IMR-90 (cell line): ENCODE results near the gene CDC20B. TPM values are rescaled to one million over a fixed set of nuclear protein-coding genes. Genes with fewer than 3 reads are reported as not detected.

Experiments
- ATAC-seq: fragments of 200-7000 bp; cut with Tn5 transposase; 2 replicates; pipeline ENCODE4 v1.9.1; 2020; ENCODE audit warnings: low read depth, mild to moderate bottlenecking, moderate library complexity
- BruUV-seq: library from RNA; stranded (reverse); fragments of 400-500 nt; replicated peaks from 2 replicates; lab custom pipeline; 2021; lab: Mats Ljungman, UMichigan
- CTCF ChIA-PET: fragments of 300-600 bp; formaldehyde crosslinking; extraction: SDS; loops from one replicate; lab custom pipeline; 2021; ENCODE audit warnings: antibody characterized with exemption; lab: Yijun Ruan, JAX
- POLR2A ChIA-PET: fragments of 300-600 bp; sonication (Branson Sonifier 250); formaldehyde crosslinking; loops from one replicate; lab custom pipeline; 2022; ENCODE audit warnings: antibody characterized with exemption; ENCODE audit not compliant: unreplicated experiment; lab: Charles Lee
- DNase-seq: peaks from one replicate; pipeline ENCODE4 v3.0.0; 2013
- H2AFZ ChIP-seq: replicated peaks from 2 replicates; pipeline ENCODE3; 2013; ENCODE audit warnings: low read length, mild to moderate bottlenecking; ENCODE audit not compliant: poor library complexity
- H2AK5ac ChIP-seq: 2 replicates; pipeline ENCODE4 v1.6.1; 2013; ENCODE audit warnings: low read depth, low read length, inconsistent platforms
- H2AK9ac ChIP-seq: replicated peaks from 2 replicates; pipeline ENCODE3; 2013; ENCODE audit warnings: mild to moderate bottlenecking, low read depth, low read length, moderate library complexity; ENCODE audit not compliant: poor library complexity
- H2BK120ac ChIP-seq: 2 replicates; pipeline ENCODE4 v1.6.1; 2013; ENCODE audit warnings: low read depth, low read length, inconsistent platforms
- H2BK15ac ChIP-seq: 3 replicates; pipeline ENCODE4 v1.6.1; 2013; ENCODE audit warnings: low read depth, low read length, inconsistent platforms
- H2BK20ac ChIP-seq: 2 replicates; pipeline ENCODE4 v1.6.1; 2013; ENCODE audit warnings: low read depth, mild to moderate bottlenecking, inconsistent platforms, low read length, moderate library complexity
- H2BK5ac ChIP-seq: 2 replicates; pipeline ENCODE4 v1.6.1; 2013; ENCODE audit warnings: mild to moderate bottlenecking, low read depth, low read length, inconsistent platforms; ENCODE audit not compliant: poor library complexity, severe bottlenecking
- H3K14ac ChIP-seq: replicated peaks from 2 replicates; pipeline ENCODE4 v1.6.1; 2013; ENCODE audit warnings: low read depth, low read length, inconsistent platforms
- H3K18ac ChIP-seq: 2 replicates; pipeline ENCODE4 v1.6.1; 2013; ENCODE audit warnings: low read depth, low read length, control low read depth
- H3K23ac ChIP-seq: 2 replicates; pipeline ENCODE4 v1.6.1; 2013; ENCODE audit warnings: low read depth, low read length, inconsistent platforms
- H3K27ac ChIP-seq: 2 replicates; pipeline ENCODE4 v1.5.1; 2013; ENCODE audit warnings: mild to moderate bottlenecking, control low read depth, low read length; ENCODE audit not compliant: insufficient read depth
- H3K27me3 ChIP-seq: 2 replicates; pipeline ENCODE4 v1.6.1; 2013; ENCODE audit warnings: low read length; ENCODE audit not compliant: control insufficient read depth, insufficient read depth
- H3K36me3 ChIP-seq: 2 replicates; pipeline ENCODE4 v1.6.1; 2013; ENCODE audit warnings: low read length, mixed read lengths; ENCODE audit not compliant: control insufficient read depth, insufficient read depth
- H3K4ac ChIP-seq: 2 replicates; pipeline ENCODE4 v1.6.1; 2013; ENCODE audit warnings: low read depth, low read length, inconsistent platforms
- H3K4me1 ChIP-seq: 2 replicates; pipeline ENCODE4 v1.6.1; 2013; ENCODE audit warnings: low read length, mixed read lengths; ENCODE audit not compliant: control insufficient read depth, insufficient read depth
- H3K4me2 ChIP-seq: 2 replicates; pipeline ENCODE4 v1.6.1; 2013; ENCODE audit warnings: low read depth, mild to moderate bottlenecking, control low read depth, low read length, moderate library complexity
- H3K4me3 ChIP-seq: 2 replicates; pipeline ENCODE4 v1.5.1; 2013; ENCODE audit warnings: low read depth, mild to moderate bottlenecking, control low read depth, low read length, moderate library complexity; ENCODE audit not compliant: insufficient read depth
- H3K56ac ChIP-seq: 2 replicates; pipeline ENCODE4 v1.6.1; 2013; ENCODE audit warnings: low read length, inconsistent platforms; ENCODE audit not compliant: insufficient read depth; ENCODE audit errors: extremely low read depth
- H3K79me1 ChIP-seq, 2 experiments: 2 replicates each; pipeline ENCODE4 v1.6.1; 2013; ENCODE audit warnings: low read length in 2 of 2, inconsistent platforms in 1 of 2, low read depth in 1 of 2
- H3K9ac ChIP-seq: 2 replicates; pipeline ENCODE4 v1.6.1; 2013; ENCODE audit warnings: low read depth, low read length, control low read depth
- H3K9me1 ChIP-seq: 2 replicates; pipeline ENCODE4 v1.6.1; 2013; ENCODE audit warnings: low read length, inconsistent platforms; ENCODE audit not compliant: insufficient read depth
- H3K9me3 ChIP-seq: 2 replicates; pipeline ENCODE4 v1.6.1; 2013; ENCODE audit warnings: low read length; ENCODE audit not compliant: control insufficient read depth, insufficient read depth
- H4K20me1 ChIP-seq: 2 replicates; pipeline ENCODE4 v1.6.1; 2013; ENCODE audit warnings: low read length, inconsistent platforms; ENCODE audit not compliant: insufficient read depth
- H4K5ac ChIP-seq: 2 replicates; pipeline ENCODE4 v1.6.1; 2013; ENCODE audit warnings: mild to moderate bottlenecking, low read depth, low read length, control low read depth
- H4K8ac ChIP-seq, 2 experiments: 2 replicates each; pipeline ENCODE4 v1.6.1; 2013; ENCODE audit warnings: low read depth in 2 of 2, low read length in 2 of 2, control low read depth in 1 of 2, inconsistent platforms in 1 of 2
- H4K91ac ChIP-seq: 2 replicates; pipeline ENCODE4 v1.6.1; 2013; ENCODE audit warnings: low read depth, low read length, inconsistent platforms; ENCODE audit not compliant: insufficient read depth
- WGBS, 2 experiments: methylation state at CpG; one replicate each; pipeline versions ENCODE4 v1.1.5 to v1.1.7; 2013; ENCODE audit warnings: missing lambda C conversion rate in 2 of 2; ENCODE audit not compliant: insufficient read length in 1 of 2; ENCODE audit errors: extremely low coverage in 2 of 2; 5-methylcytosine and 5-hydroxymethylcytosine counted together
- dilution Hi-C: fragments of 300-500 bp; cut with HindIII; formaldehyde crosslinking; loops from one replicate; pipeline ENCODE4 v1.14.3; 2018; ENCODE audit warnings: low sequenced_read_pairs; ENCODE audit not compliant: unreplicated experiment
- in situ Hi-C: fragments of 300-500 bp; cut with MboI; formaldehyde crosslinking; loops from 3 replicates; pipeline ENCODE4 v1.14.3; 2019; ENCODE audit warnings: low sequenced_read_pairs, inconsistent platforms, mixed read lengths
- intact Hi-C: fragments of 100-400 bp; cut with micrococcal nuclease; formaldehyde crosslinking; loops from 2 replicates; pipeline ENCODE4 v1.10.0; 2022
- polyA plus RNA-seq, 3 experiments: library from polyadenylated mRNA; depleted of rRNA; stranded (reverse); fragments of >200 nt; gene quantifications; 2 replicates each; pipeline ENCODE4 v1.2.3, GENCODE V29; 2012; ENCODE audit warnings: low replicate concordance in 1 of 3
- total RNA-seq: library from RNA; depleted of rRNA; stranded (reverse); fragments of >200 nt; gene quantifications from 2 replicates; pipeline ENCODE4 v1.2.3, GENCODE V29; 2012
- TF ChIP-seq, protein P1 (sequence below): fragments of 150-350 bp; IDR thresholded peaks from 2 replicates; pipeline ENCODE4 v1.6.1; 2017; ENCODE audit warnings: mild to moderate bottlenecking, antibody characterized with exemption, low read length, low read depth

CDC20B gene
- total and polyA plus RNA-seq, 2 of the 4 experiments (the other 2 are of a cell fraction): not detected

DNA sequence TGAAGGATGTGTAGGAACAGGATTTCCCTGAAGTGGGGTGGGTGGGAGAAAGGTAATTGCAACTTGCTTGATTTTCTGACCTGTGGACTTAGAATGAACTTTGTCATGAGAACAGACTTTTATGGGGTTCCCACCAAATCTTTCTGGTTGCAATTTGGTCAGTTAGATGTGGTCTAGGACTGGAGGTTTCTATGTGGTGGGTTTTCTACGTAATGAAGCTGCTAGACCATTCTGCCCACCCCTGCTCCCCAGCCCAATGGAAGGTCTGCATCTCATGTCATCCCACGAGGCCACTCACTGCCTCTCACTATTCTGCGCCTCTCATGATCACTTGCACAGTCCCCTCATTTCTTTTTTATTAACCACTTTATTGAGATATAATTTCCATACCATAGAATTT, 108.5 kb downstream of the CDC20B start:
- H3K9me1 ChIP-seq: peaks cover 5% of the 10 kb centered on the region
- H3K27me3 ChIP-seq: peaks cover 11% of the 10 kb centered on the region
- H3K4ac ChIP-seq: no peak overlapping the region
- H4K8ac ChIP-seq: no peak overlapping the region
- no peak overlapping the region for H3K18ac ChIP-seq
- no CpG with 5 or more reads among the region's 3 CpGs for WGBS, 2 experiments
- ChIA-PET CTCF (no interaction called here), POLR2A (no interaction called here)
- no peaks in the 10 kb centered on the region for H3K9me3 ChIP-seq
- no peak overlapping the region for H3K9ac ChIP-seq
- no peak overlapping the region for H3K4me3 ChIP-seq
- no peak overlapping the region for H4K91ac ChIP-seq
- no peak overlapping the region for H2BK5ac ChIP-seq
- H4K5ac ChIP-seq: no peak overlapping the region
- no peak overlapping the region for H2AK9ac ChIP-seq
- H3K14ac ChIP-seq: no peak overlapping the region
- dilution Hi-C loops (no loop called here), in situ Hi-C loops (no loop called here), intact Hi-C loops (no loop called here)
- H3K4me2 ChIP-seq: no peak overlapping the region
- no peak for DNase-seq
- H2AFZ ChIP-seq: no peak overlapping the region
- no peak overlapping the region for H2BK15ac ChIP-seq
- H3K79me1 ChIP-seq: no peaks in the 10 kb centered on the region
- no peak overlapping the region for H2BK120ac ChIP-seq
- no peak for ATAC-seq
- H3K23ac ChIP-seq: no peak overlapping the region
- peaks cover 3% of the 10 kb centered on the region; the same call in 1 of the 2 replicates for H3K4me1 ChIP-seq
- H3K56ac ChIP-seq: no peak overlapping the region
- no peak overlapping the region for H3K27ac ChIP-seq
- no peak overlapping the region for H2AK5ac ChIP-seq
- no peaks in the 10 kb centered on the region; the same call in 1 of the 2 replicates for H4K20me1 ChIP-seq
- BruUV-seq: no TSS peak
- H2BK20ac ChIP-seq: no peak overlapping the region
- TF ChIP-seq, protein P1, sequence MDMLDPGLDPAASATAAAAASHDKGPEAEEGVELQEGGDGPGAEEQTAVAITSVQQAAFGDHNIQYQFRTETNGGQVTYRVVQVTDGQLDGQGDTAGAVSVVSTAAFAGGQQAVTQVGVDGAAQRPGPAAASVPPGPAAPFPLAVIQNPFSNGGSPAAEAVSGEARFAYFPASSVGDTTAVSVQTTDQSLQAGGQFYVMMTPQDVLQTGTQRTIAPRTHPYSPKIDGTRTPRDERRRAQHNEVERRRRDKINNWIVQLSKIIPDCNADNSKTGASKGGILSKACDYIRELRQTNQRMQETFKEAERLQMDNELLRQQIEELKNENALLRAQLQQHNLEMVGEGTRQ: no peak
- H3K36me3 ChIP-seq: no peaks in the 10 kb centered on the region
